ENCODE data around the gene USP15. TPM values are rescaled to one million over a fixed set of nuclear protein-coding genes. Genes with fewer than 3 reads are reported as not detected.

USP15 gene
- total and polyA plus RNA-seq, 2 of the 8 experiments (the other 6 are each of a cell fraction or from before 2014, with no cell fraction given), result 12.7 to 38.6 TPM

DNA sequence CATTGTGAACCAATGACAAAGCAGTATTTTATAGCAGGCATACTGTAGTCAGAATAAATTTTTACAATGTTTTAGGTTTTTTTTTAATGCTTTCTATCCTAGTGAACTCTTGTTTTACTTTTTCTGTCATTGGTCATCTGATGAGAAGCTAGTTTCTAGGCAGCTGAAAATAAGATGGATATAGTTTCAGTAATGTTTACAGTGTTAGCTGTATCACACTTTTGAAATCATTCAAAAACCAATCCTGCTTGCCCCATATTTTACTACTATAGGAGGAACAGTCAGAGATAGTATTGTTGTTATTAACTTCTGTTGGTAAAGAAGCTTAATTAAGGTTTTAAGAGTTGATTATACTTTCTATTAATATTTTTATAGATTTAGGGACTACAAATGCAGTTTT is 24.5 kb downstream of the USP15 start (continued):
- TF ChIP-seq, protein P1, sequence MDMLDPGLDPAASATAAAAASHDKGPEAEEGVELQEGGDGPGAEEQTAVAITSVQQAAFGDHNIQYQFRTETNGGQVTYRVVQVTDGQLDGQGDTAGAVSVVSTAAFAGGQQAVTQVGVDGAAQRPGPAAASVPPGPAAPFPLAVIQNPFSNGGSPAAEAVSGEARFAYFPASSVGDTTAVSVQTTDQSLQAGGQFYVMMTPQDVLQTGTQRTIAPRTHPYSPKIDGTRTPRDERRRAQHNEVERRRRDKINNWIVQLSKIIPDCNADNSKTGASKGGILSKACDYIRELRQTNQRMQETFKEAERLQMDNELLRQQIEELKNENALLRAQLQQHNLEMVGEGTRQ (IDR thresholded peaks at IDR 0.05; ENCODE audit: low read length), result no peak
- TF ChIP-seq RNF2 (IDR thresholded peaks at IDR 0.05; ENCODE audit: borderline replicate concordance, low read depth, low read length, missing control alignments, poor library complexity, severe bottlenecking) (no peak), ZNF274 (IDR thresholded peaks at IDR 0.05; ENCODE audit: borderline replicate concordance, extremely low read depth, low read length) (no peak), SAP30 (IDR thresholded peaks at IDR 0.05; ENCODE audit: insufficient read depth, insufficient replicate concordance, low read length) (no peak), SUZ12 (IDR thresholded peaks at IDR 0.05; ENCODE audit: low read length) (no peak), GABPA (IDR thresholded peaks at IDR 0.05; ENCODE audit: borderline replicate concordance, insufficient read depth, low read length) (no peak), CBX8 (IDR thresholded peaks at IDR 0.05; ENCODE audit: borderline replicate concordance, low read depth, low read length) (no peak)

All from H1 (cell line).